Measurements from ENCODE around the gene FRMPD4.

The FRMPD4 gene

DNA sequence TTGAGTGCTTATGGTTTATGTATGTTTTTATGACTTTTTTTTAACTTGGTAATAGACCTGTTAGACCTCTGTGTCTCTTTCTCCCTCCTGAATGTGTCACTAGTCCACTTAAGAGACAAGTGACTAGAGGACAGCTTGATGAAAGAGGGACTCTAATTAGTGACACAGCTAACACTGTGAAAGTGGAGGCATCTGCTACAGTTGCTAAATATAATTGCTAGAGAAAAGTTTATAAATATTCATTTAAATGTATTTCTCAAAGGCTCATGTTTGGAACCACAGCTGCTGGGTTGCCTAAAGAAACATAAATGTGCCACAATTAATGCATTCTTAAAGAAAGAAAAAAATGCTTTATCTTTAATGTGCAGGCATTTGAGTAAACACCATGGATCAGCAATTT lies 176.4 kb downstream of the FRMPD4 start:
- CTCF ChIA-PET: no interaction called here
- POLR2A ChIA-PET: no interaction called here
- TF ChIP-seq ZNF384 (IDR thresholded peaks at IDR 0.05) (no peak), NFRKB (IDR thresholded peaks at IDR 0.05) (no peak), FOXK2 (IDR thresholded peaks at IDR 0.05) (no peak), SP1 (IDR thresholded peaks at IDR 0.05) (no peak), ELF4 (IDR thresholded peaks at IDR 0.05) (no peak), TARDBP (IDR thresholded peaks at IDR 0.05) (no peak), SUZ12 (IDR thresholded peaks at IDR 0.05) (no peak), FOXA1 (IDR thresholded peaks at IDR 0.05) (no peak), ARNT (IDR thresholded peaks at IDR 0.05) (no peak), CTBP1 (IDR thresholded peaks at IDR 0.05; ENCODE audit: borderline replicate concordance) (no peak), LEF1 (IDR thresholded peaks at IDR 0.05; ENCODE audit: borderline replicate concordance) (no peak), HDGF (IDR thresholded peaks at IDR 0.05; ENCODE audit: borderline replicate concordance) (no peak)
- TF ChIP-seq, protein P1, sequence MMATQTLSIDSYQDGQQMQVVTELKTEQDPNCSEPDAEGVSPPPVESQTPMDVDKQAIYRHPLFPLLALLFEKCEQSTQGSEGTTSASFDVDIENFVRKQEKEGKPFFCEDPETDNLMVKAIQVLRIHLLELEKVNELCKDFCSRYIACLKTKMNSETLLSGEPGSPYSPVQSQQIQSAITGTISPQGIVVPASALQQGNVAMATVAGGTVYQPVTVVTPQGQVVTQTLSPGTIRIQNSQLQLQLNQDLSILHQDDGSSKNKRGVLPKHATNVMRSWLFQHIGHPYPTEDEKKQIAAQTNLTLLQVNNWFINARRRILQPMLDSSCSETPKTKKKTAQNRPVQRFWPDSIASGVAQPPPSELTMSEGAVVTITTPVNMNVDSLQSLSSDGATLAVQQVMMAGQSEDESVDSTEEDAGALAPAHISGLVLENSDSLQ (IDR thresholded peaks at IDR 0.05): no peak
- no peak for DNase-seq (ENCODE audit: extremely low spot score)

DNA sequence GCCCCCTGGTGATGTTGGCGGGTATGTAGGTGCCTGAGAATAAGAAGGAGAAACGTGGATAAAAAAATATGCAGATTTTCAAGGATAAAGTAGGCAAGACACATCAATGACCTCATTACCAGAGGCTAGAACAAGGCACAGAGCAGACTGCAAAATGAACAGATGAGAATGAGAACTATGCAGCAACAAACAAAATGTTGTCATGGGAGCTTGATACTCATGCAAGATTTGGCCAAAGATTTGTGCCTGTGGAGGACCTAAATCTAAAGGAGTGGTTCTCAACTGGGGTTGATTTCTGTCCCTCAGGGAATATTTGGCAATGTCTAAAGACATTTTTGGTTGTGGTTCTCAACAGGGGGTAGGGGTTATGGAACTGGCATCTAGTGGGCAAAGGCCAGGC lies 177.3 kb downstream of the FRMPD4 start:
- POLR2A ChIA-PET: no interaction called here
- TF ChIP-seq SP1 (IDR thresholded peaks at IDR 0.05): no peak
- no peak for TF ChIP-seq BHLHE40 (IDR thresholded peaks at IDR 0.05; ENCODE audit: borderline replicate concordance)
- TF ChIP-seq HDGF (IDR thresholded peaks at IDR 0.05; ENCODE audit: borderline replicate concordance): no peak
- TF ChIP-seq, protein P1 (IDR thresholded peaks at IDR 0.05): no peak
- no peak for TF ChIP-seq ZNF384 (IDR thresholded peaks at IDR 0.05)
- no peak for TF ChIP-seq ARNT (IDR thresholded peaks at IDR 0.05)
- DNase-seq (ENCODE audit: extremely low spot score): no peak

DNA sequence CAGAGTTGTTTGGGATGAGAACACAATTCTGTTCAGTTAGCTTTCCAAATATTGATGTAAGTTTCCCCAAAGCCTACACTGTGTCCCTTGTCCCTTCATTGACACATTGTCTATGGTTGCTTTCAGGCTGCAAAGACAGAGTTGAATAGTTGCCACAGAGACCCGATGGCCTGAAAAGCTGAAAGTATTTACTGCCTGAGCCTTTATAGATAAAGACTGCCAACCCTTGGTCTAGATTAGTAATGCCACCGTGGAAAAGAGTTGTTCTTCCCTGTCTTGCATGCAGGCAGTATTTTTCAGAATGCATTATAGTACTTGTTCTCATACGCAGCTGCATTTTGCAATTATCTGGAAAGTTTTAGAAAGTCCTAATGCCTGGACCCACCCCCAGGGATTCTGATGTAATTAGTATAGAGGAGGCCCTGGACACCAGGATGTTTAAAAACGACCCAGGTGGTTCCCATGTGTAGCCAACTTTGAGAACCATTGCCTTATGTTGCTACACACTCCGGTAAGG lies 180.8 kb downstream of the FRMPD4 start:
- TF ChIP-seq ZNF384 (IDR thresholded peaks at IDR 0.05): no peak
- no peak for TF ChIP-seq SUZ12 (IDR thresholded peaks at IDR 0.05)
- TF ChIP-seq NFRKB (IDR thresholded peaks at IDR 0.05): no peak
- no peak for TF ChIP-seq TARDBP (IDR thresholded peaks at IDR 0.05)
- TF ChIP-seq L3MBTL2 (conservative IDR thresholded peaks at IDR 0.05): no peak
- no peak for TF ChIP-seq HDGF (IDR thresholded peaks at IDR 0.05; ENCODE audit: borderline replicate concordance)
- TF ChIP-seq SP1 (IDR thresholded peaks at IDR 0.05): no peak
- TF ChIP-seq FOXA1 (IDR thresholded peaks at IDR 0.05): no peak
- ChIA-PET POLR2A (no interaction called here), CTCF (no interaction called here)
- no peak for DNase-seq (ENCODE audit: extremely low spot score)

More for the DNA sequence above, 177.3 kb downstream of the FRMPD4 start:
- CTCF ChIA-PET: no interaction called here

DNA sequence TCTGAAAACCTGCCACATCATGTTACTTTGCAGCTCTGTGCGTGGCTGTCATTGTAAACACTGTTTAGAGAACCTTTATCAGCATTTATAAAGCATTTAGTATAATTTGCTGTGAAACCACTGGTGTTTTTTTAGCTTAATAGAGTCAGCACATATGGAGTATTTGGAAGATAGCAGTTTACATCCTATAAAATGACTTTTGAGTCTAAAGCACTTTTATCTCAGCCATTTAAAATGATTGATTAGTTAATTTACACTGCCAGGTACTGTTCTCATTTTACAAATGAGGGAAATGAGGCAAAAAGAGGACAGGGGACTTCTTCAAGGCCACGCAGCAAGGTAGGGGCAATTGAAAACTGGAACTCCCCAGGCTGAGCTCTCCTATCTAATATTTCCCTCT lies 181.7 kb downstream of the FRMPD4 start:
- ChIA-PET CTCF (no interaction called here), POLR2A (no interaction called here)
- no peak for DNase-seq (ENCODE audit: extremely low spot score)
- TF ChIP-seq TARDBP (IDR thresholded peaks at IDR 0.05): no peak
- TF ChIP-seq SUZ12 (IDR thresholded peaks at IDR 0.05): no peak
- TF ChIP-seq SP1 (IDR thresholded peaks at IDR 0.05): no peak
- TF ChIP-seq, protein P1 (IDR thresholded peaks at IDR 0.05): no peak
- TF ChIP-seq ELF4 (IDR thresholded peaks at IDR 0.05): no peak
- no peak for TF ChIP-seq NFRKB (IDR thresholded peaks at IDR 0.05)
- no peak for TF ChIP-seq ARNT (IDR thresholded peaks at IDR 0.05)

DNA sequence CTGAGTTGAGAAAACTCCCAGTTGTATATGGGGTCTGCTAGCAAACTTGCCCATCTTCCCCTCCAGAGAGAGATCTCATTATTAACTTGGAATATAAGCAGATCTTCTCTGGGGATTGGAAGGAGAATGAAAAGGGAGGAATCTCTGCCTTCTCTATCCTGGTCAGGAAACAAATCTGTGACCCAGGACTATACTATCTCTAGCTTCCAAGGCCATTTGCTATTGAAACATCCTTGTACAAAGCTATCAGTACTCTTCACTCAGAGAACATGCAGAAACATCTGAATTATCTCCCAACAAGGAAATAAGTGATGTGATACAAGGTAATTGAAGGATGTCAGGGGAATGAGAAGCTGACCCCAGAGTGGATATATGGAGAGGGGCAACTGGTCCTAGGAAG lies 183.8 kb downstream of the FRMPD4 start:
- POLR2A ChIA-PET: no interaction called here
- no peak for DNase-seq (ENCODE audit: extremely low spot score)
- TF ChIP-seq BHLHE40 (IDR thresholded peaks at IDR 0.05; ENCODE audit: borderline replicate concordance) (no peak), LEF1 (IDR thresholded peaks at IDR 0.05; ENCODE audit: borderline replicate concordance) (no peak), ARNT (IDR thresholded peaks at IDR 0.05) (no peak), SUZ12 (IDR thresholded peaks at IDR 0.05) (no peak), CTBP1 (IDR thresholded peaks at IDR 0.05; ENCODE audit: borderline replicate concordance) (no peak), FOXM1 (IDR thresholded peaks at IDR 0.05; ENCODE audit: borderline replicate concordance) (no peak), SP1 (IDR thresholded peaks at IDR 0.05) (no peak), HDGF (IDR thresholded peaks at IDR 0.05; ENCODE audit: borderline replicate concordance) (no peak), FOXA1 (IDR thresholded peaks at IDR 0.05) (no peak), FOXK2 (IDR thresholded peaks at IDR 0.05) (no peak), L3MBTL2 (conservative IDR thresholded peaks at IDR 0.05) (no peak), TARDBP (IDR thresholded peaks at IDR 0.05) (no peak), ZNF384 (IDR thresholded peaks at IDR 0.05) (no peak), NFRKB (IDR thresholded peaks at IDR 0.05) (no peak)
- TF ChIP-seq, protein P1 (IDR thresholded peaks at IDR 0.05): no peak
- CTCF ChIA-PET: no interaction called here

DNA sequence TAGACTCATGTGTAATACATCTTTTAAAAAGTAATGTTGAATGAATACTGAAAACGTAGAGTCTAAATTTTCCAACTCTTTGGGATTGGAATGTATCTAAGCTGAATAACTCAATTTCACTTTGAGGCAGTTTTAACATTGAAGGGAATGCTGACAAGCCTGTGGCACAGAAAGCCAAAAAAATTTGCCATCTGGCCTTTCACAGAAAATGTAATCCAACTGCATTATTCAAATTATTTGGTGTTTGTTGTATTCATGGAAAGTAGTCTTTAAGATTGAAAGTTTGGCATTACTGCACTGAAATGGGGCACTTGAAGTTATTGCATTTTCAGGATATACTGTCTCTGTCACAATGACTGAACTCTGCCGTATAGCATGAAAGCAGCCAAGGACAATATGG lies 186.9 kb downstream of the FRMPD4 start:
- TF ChIP-seq HDGF (IDR thresholded peaks at IDR 0.05; ENCODE audit: borderline replicate concordance) (no peak), SUZ12 (IDR thresholded peaks at IDR 0.05) (no peak), BHLHE40 (IDR thresholded peaks at IDR 0.05; ENCODE audit: borderline replicate concordance) (no peak), L3MBTL2 (conservative IDR thresholded peaks at IDR 0.05) (no peak), CTBP1 (IDR thresholded peaks at IDR 0.05; ENCODE audit: borderline replicate concordance) (no peak), ZNF384 (IDR thresholded peaks at IDR 0.05) (no peak), FOXM1 (IDR thresholded peaks at IDR 0.05; ENCODE audit: borderline replicate concordance) (no peak), FOXA1 (IDR thresholded peaks at IDR 0.05) (no peak), ELF4 (IDR thresholded peaks at IDR 0.05) (no peak), TARDBP (IDR thresholded peaks at IDR 0.05) (no peak)
- TF ChIP-seq, protein P1 (IDR thresholded peaks at IDR 0.05): no peak
- CTCF ChIA-PET: no interaction called here
- POLR2A ChIA-PET: no interaction called here
- DNase-seq (ENCODE audit: extremely low spot score): no peak

Data from HEK293T (cell line).